ENCODE data around the gene CFAP73.

DNA sequence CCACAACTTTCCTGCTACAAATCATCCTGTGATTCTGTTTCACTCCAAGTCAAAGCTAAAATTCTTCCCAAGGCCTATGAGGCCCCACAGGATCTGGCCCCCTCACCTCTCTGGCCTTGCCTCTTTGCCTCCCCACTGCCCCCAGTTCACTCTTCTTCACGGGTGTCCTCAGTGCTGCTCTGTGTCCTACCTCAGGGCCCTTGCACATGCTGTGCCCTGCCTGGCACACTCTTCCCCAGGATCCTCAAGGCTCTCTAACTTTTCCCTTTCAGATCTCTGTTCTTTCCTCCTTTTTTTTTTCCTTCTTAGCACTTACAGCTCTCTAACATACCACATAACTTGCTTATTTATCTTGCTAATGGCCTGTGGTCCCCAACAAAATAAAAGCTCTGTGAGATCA, 43.2 kb upstream of the CFAP73 start:
- TF ChIP-seq YY1 (IDR thresholded peaks at IDR 0.05; ENCODE audit: low read depth) (no peak), RFX5 (IDR thresholded peaks at IDR 0.05; ENCODE audit: low read length) (no peak)

All from SK-N-SH (cell line).